Measurements from ENCODE around the gene CRY1.

The CRY1 gene

GRCh38 chr12:107096571-107096970 is 3.2 kb upstream of the CRY1 start:
- no peak overlapping the region for H3K27ac ChIP-seq
- TF ChIP-seq CTCF (conservative IDR thresholded peaks at IDR 0.05) = no peak

- peak overlapping the region; percentile 82 for H3K27ac ChIP-seq
- TF ChIP-seq CTCF (conservative IDR thresholded peaks at IDR 0.05) = no peak
Observed at GRCh38 chr12:107094183-107094448, 767 bp upstream of the CRY1 start.

- H3K27ac ChIP-seq = peak overlapping the region; percentile 82
- TF ChIP-seq CTCF (conservative IDR thresholded peaks at IDR 0.05) = no peak
Observed at GRCh38 chr12:107092669-107093416, 506 bp downstream of the CRY1 start.

GRCh38 chr12:107091989-107092641 is 1.2 kb downstream of the CRY1 start:
- H3K27ac ChIP-seq = peak overlapping the region; percentile 82
- peak; percentile 94 for TF ChIP-seq CTCF (conservative IDR thresholded peaks at IDR 0.05)

GRCh38 chr12:107091381-107091780 is 2.0 kb downstream of the CRY1 start:
- H3K27ac ChIP-seq = peak overlapping the region; percentile 82
- TF ChIP-seq CTCF (conservative IDR thresholded peaks at IDR 0.05) = no peak

GRCh38 chr12:107090711-107091110 is 2.6 kb downstream of the CRY1 start:
- no peak for TF ChIP-seq CTCF (conservative IDR thresholded peaks at IDR 0.05)
- H3K27ac ChIP-seq = no peak overlapping the region

GRCh38 chr12:107088912-107089311 is 4.4 kb downstream of the CRY1 start:
- no peak overlapping the region for H3K27ac ChIP-seq
- TF ChIP-seq CTCF (conservative IDR thresholded peaks at IDR 0.05) = no peak

Measured in VCaP (cell line).